IPS DF 4.7 (cell line): ENCODE results near the gene CHRM5.
A peak's percentile ranks its signal among the peaks of the same experiment; 100 is the strongest.

Experiments used
- DNase-seq: peaks from one replicate; pipeline ENCODE4 v3.0.0-alpha.2; 2013; ENCODE audit warnings: low spot score; ENCODE audit errors: extremely low read depth

Gene CHRM5

DNA sequence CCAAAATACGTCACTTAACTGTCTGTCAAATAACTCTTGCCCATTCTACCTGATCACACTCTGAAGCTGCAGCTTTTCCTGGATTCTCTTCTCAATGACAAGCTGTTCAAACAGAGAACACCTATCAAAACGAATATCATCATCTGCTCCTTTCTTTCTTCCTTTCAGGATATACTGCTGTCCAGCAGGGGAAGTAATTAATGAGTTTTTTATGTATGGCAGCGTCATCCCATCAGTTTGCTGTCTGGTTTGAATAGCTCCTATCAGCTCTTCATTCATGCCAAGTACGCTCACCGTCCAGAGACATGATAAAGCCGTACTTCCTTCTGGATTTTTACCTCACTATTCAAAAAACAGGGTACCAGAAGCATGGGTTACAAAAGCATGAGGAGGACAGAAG lies at the start of gene CHRM5:
Gene CHRM5 (plus strand): TSS at position 274 of the 400 bp plus-strand sequence. CDS start 94,221 bp downstream, outside the sequence.
- DNase-seq = no peak

- no peak for DNase-seq
These were observed 44.9 kb upstream of the CHRM5 start for GRCh38 chr15:33923446-33923845.

- DNase-seq = no peak
These were observed 42.0 kb upstream of the CHRM5 start for GRCh38 chr15:33926260-33926659.

- no peak for DNase-seq
These were observed 35.6 kb upstream of the CHRM5 start for GRCh38 chr15:33932734-33933133.

DNA sequence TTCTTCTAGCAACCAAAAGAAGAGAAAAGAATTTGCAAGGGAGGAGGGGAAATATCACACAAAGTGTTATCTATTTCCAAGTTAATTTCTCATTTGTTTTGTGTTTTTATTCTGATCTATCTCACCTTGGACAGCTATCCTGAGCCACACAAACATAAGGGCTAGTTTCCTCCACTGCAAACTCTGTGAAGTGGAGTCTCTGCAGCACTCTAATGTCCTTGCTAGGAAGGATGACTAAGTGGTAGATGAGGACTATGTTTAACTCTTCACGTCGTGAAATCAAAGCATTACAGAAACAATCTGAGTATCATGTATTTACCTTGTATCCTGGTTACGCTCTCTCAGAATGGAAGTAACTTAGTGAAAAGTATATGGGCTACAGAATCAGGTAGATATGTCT lies 33.9 kb upstream of the CHRM5 start:
- no peak for DNase-seq

DNA sequence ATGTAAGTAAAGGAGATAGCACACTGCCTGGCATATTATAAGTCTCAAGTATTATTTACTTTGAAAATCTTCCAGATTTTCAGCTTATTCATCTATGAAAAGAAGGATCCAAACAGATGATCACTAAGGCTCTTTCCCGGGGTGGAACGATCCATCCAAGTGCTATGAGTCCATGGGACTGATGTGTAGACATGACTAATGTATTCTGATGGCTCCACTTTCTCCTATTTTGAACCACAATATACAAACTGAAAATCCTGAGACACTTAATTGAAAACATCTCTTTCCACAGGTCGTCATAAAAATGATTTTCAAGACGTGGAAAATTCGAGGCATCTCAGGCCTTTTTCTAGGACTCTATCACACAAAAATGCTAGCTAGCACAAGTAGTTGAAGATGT lies 33.4 kb upstream of the CHRM5 start:
- DNase-seq = no peak

- DNase-seq = no peak
These were observed 26.8 kb upstream of the CHRM5 start for GRCh38 chr15:33941279-33942063.

DNA sequence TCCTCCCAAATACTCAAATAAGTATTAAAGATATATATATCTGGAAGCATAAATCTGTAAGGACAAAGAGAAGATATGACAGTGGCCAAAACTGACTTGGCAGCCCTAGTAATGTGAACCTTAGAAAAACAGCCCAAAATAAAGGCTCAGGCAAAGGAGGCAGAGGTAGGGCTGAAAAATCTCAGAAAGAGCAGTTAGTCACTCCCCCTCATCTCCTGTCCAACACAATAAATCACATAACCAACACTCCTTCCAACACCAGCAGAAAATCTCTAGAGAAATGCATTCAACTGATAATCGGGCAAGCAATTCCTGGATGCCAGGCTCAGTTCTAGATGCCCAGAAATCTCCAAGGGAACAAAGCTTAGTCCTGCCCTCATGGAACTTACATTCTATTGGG lies 22.1 kb upstream of the CHRM5 start:
- no peak for DNase-seq

- no peak for DNase-seq
These were observed 12.4 kb upstream of the CHRM5 start for GRCh38 chr15:33955945-33956344.

DNA sequence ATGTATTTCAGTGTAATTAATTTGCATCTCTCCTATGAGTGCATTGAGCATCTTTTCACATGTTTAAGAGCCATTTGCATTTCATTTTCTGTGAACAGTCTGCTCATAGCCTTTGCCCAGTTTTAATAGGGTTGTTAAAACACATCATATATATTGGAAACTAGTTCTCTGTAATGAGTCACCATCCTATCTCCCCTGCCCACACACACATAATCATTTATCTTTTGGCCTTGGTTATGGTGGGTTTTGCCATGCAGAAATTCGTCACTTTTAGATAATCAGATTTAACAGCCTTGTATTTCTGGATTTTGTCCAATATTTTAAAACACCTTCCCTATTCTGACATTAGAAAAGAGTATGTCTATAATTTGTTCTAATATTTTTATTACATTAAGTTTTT lies 11.9 kb upstream of the CHRM5 start:
- no peak for DNase-seq

DNA sequence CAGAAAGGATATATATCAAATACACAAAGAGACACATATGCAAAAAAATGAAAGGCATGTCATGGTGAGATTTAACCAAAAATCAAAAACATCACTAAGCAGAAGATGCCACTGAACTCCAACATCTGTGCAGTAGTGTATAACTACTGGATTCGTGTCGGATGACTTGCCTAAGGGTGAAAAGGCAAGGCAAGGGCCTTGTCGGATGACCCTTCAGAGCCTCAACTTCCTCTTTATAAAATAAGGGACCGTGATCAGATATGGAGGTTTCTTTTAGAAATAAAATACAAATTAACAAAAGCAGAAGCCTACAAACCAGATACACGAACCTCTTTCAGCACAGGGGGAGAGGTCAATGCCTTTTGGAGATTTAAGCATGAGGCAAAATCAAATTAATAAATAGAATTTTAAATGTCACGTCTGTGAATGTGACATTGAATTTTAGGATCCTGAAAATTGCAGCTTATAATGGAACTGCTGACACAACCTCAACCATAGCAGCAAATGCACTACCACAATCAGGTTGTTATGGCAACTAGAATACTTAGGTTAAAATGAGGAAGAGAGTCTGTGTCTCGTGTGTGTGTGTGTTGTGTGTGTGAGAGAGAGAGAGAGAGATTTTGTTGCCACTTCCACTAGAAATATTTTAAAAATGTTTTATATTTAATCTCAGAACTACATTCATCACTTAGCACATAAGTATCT lies 8.3 kb upstream of the CHRM5 start:
- no peak for DNase-seq

DNA sequence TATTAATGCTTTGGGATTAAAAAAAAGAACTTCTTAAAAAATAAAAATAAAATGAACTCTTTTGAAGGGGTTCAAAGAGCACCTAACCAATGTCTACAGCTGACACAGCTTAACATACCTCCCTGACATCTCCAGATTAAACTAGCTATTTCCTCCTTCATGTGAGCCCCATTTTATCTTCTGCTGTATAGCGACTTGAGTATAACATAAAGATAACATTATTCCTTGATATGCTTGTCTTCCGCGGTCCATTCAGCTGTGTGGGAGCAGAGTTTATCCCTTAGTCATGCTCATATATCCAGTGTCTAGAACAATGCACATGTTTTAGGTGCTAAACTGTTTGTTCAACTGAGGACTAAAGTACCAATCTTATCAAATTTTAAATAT lies 7.8 kb upstream of the CHRM5 start:
- DNase-seq = no peak

GRCh38 chr15:33963831-33964664 lies 4.2 kb upstream of the CHRM5 start:
- DNase-seq = peak; percentile 22

GRCh38 chr15:33964665-33965040 lies 3.6 kb upstream of the CHRM5 start:
- DNase-seq = no peak

DNA sequence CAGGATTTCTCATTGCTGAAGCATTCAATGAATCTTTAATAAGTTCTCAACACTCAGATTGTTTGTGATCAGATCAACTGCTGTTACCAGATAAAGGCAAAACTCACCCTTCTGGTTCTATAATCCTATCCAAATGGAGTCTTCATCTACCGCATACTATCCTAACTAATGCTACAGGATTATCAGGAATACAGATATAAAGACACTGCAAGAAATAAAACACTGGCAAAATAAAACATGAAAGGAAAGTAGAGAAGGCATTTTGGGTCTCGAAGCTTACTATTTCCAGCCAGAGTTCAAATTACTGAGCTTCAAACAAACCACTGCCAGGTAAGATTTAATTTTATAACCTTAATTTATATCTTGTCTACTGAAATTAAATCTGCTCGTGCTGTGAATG lies 524 bp downstream of the CHRM5 start:
- DNase-seq = no peak

DNA sequence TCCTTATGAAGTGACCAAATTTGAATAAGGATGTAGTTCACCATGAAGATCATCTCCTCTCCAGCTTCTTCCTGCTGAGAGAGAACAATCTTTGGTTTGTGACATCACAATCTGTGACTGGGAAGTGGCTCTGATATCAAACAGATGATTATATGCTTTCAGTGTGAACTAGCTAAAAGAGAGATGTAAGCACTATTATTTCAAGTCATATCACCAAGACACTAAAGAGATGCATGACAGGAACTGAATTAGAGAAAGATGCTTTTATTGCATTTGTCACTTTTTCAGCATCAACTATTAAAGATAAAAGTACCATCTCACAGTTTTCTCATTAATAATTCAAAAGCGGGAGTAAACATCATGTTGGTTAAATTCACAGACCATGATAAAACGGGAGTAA lies 3.5 kb downstream of the CHRM5 start:
- no peak for DNase-seq

DNA sequence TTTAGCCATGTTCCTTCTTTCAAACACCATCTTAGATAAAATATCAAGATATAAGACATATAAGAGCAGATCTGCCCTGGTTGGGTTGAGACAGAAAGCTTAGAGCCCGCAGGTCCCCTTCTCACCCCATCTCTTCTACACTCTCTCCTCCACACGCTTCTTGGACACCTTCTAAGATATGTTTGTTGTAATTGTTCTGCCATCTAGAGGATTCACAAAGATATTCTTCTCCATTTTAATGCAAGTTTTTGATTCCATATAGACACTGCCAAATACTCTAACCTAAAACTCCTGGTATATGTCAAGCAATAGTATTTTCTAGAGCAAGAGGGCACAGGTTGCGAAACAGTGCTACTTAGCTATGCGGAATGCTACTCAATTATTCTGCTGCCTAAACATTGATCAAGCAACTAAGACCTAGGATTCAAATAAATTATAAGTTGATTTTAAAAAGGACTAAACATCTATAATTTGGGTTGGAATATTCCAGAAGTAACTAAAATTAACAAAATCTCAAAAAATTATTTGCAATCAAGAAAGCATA lies 6.8 kb downstream of the CHRM5 start:
- no peak for DNase-seq

DNA sequence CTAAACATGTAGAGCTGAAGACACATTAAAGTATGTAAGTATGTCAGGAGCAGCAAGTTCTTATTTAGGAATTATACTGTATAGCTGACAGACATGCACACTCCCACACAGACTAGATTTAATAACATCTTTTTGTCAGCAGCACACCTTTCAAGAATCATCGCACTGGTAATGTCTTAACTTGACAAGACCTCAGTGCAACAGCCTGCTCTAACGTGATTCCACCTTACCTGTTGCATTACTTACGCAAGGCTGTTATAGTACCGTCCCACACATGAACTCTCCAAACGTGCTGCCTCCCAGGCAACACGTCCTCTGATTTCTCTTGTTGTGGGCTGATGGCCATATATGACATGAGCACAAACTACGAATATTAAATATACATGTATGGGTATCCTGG lies 11.9 kb downstream of the CHRM5 start:
- no peak for DNase-seq

GRCh38 chr15:33982516-33982915 lies 14.2 kb downstream of the CHRM5 start:
- no peak for DNase-seq

DNA sequence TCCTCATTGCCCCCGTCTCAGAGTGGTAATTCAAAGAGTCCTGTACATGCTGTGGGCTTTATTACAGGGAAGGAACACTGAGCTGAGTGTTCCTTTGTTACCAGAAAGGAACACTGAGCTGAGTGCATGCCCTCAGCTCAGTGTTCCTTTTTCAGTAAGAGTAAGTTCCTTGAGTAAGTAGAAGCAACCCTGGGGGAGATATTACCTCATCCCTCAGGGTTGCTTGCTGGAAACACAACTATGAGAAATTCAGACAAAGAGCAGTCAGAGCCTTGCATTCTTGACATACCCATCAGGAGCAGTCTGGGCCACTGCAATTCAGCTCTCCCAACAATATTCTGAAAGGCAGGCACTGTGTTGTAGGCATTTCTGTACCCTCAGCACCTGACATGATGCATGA lies 17.0 kb downstream of the CHRM5 start:
- DNase-seq = no peak

- DNase-seq = no peak
These were observed 17.5 kb downstream of the CHRM5 start for GRCh38 chr15:33985751-33986150.

DNA sequence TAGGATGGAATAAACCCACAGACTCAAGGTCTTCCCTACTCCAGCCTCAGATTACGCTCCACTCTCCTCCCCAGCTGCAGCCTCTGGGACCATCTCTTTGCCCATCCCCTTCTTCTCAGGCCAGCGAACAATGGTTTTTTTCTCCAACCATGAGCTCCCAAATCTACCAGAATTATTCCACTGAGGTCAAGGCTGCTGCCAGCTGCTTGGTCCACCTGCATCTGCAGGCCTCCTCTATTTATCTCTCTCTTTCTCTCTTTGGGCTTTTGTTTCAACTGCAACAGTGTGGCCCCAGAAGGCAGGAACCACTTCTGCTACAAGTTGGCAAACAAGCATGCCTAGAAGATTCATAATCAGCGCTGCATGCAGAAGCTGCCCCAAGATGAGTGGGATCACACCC lies 19.1 kb downstream of the CHRM5 start:
- DNase-seq = no peak
